GM10266 (cell line): ENCODE measurements around the gene JKAMP.

ENCODE experiments used
- DNase-seq: peaks from one replicate; pipeline ENCODE4 v3.0.0; 2012; ENCODE audit errors: extremely low spot score
- CTCF ChIP-seq: IDR thresholded peaks from 2 replicates; pipeline ENCODE4 v1.5.1; 2012; ENCODE audit warnings: mild to moderate bottlenecking, low read depth; ENCODE audit not compliant: control insufficient read depth, insufficient read depth; ENCODE audit errors: missing control alignments

The JKAMP gene

DNA sequence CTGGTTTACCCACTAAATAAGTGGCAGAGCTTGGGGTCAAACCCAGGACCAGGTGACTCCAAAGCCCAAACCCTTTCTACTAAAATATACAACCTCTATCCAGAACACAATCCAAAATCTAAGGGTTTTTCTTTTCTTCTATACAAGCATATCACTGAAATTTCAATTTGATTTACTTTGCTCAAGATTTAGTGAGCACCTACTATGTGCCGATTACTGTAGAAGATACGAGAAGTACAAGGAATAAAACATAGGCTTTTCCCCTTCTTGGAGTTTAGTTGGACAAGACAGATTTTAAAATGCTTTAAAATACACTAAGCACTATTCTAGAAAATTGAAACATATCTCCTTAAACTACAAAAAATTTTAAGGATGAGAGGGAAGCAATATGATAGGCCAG lies 2.9 kb upstream of the JKAMP start:
- TF ChIP-seq CTCF: no peak
- no peak for DNase-seq

- no peak for DNase-seq
- no peak for TF ChIP-seq CTCF
These were observed 2.3 kb upstream of the JKAMP start for GRCh38 chr14:59481871-59482540.

- TF ChIP-seq CTCF: no peak
- DNase-seq: no peak
These were observed 1.6 kb upstream of the JKAMP start for GRCh38 chr14:59482541-59483331.

- DNase-seq: no peak
- no peak for TF ChIP-seq CTCF
These were observed 954 bp upstream of the JKAMP start for GRCh38 chr14:59483363-59483762.

- no peak for TF ChIP-seq CTCF
- DNase-seq: no peak
These were observed 390 bp downstream of the JKAMP start for GRCh38 chr14:59484639-59485175.

- no peak for TF ChIP-seq CTCF
- DNase-seq: no peak
These were observed 6.4 kb downstream of the JKAMP start for GRCh38 chr14:59490756-59491155.

GRCh38 chr14:59492384-59492783 lies 8.1 kb downstream of the JKAMP start:
- DNase-seq: no peak
- TF ChIP-seq CTCF: no peak
